Astrocyte (in vitro differentiated cells and primary cell): ENCODE measurements around the gene PRKCA.
"Not testable (repeated sequence)": the region's sequence is repeated elsewhere in the genome, so short reads cannot be mapped to it uniquely, and the experiment has no call there.

Experiments used
- CTCF ChIP-seq: IDR thresholded peaks from 2 replicates; pipeline ENCODE4 v1.5.1; 2011; ENCODE audit warnings: low read depth, mild to moderate bottlenecking, inconsistent platforms, low read length, moderate library complexity; ENCODE audit not compliant: insufficient read depth
- EZH2 ChIP-seq: IDR thresholded peaks from 2 replicates; pipeline ENCODE4 v1.6.1; 2012; ENCODE audit warnings: mild to moderate bottlenecking, low read length, inconsistent platforms; ENCODE audit not compliant: insufficient read depth

- not testable (repeated sequence) for TF ChIP-seq CTCF, EZH2
Measured at GRCh38 chr17:66342263-66342662, 39.9 kb downstream of the PRKCA start.
